ENCODE results near the gene RGMB. TPM values are rescaled to one million over a fixed set of nuclear protein-coding genes. Genes with fewer than 3 reads are reported as not detected.
A peak's percentile ranks its signal among the peaks of the same experiment; 100 is the strongest.

Gene RGMB
- total RNA-seq, 1 experiment from 2014 or later: 20.3 TPM

- H3K36me3 Mint-ChIP-seq (ENCODE audit: insufficient read depth, unreplicated experiment): peaks cover 19% of the 10 kb centered on the region
- no peaks in the 10 kb centered on the region for H3K4me1 Mint-ChIP-seq (ENCODE audit: insufficient read depth, unreplicated experiment)
- H3K4me3 Mint-ChIP-seq (ENCODE audit: unreplicated experiment): no peak overlapping the region
- no peaks in the 10 kb centered on the region for H3K27me3 Mint-ChIP-seq (ENCODE audit: insufficient read depth, unreplicated experiment)
- ChIA-PET CTCF (no interaction called here), POLR2A (interaction anchor here (0.6 to 1.0 kb wide), 2 partner anchors 24 to 579 kb away, joined by 4 read pairs; no protein-coding TSS in a partner anchor)
- no peak overlapping the region for H3K27ac Mint-ChIP-seq (ENCODE audit: low read depth, unreplicated experiment)
- no TSS peak for BruUV-seq (replicated peaks)
- no peak for TF ChIP-seq CTCF (IDR thresholded peaks at IDR 0.05; ENCODE audit: unreplicated experiment)
- intact Hi-C loops (cut with micrococcal nuclease): loop anchor here (10.0 kb wide), 1 partner anchor 272 kb away; no protein-coding TSS in a partner anchor
- no peak for DNase-seq (ENCODE audit: unreplicated experiment)
- H3K9me3 Mint-ChIP-seq (ENCODE audit: unreplicated experiment): no peaks in the 10 kb centered on the region
These were observed 19.8 kb downstream of the RGMB start for GRCh38 chr5:98793223-98793622.

- Mint-ChIP-seq H3K36me3 (ENCODE audit: insufficient read depth, unreplicated experiment) (peaks cover 15% of the 10 kb centered on the region), H3K27me3 (ENCODE audit: insufficient read depth, unreplicated experiment) (no peaks in the 10 kb centered on the region), H3K4me1 (ENCODE audit: insufficient read depth, unreplicated experiment) (no peaks in the 10 kb centered on the region), H3K27ac (ENCODE audit: low read depth, unreplicated experiment) (no peak overlapping the region), H3K9me3 (ENCODE audit: unreplicated experiment) (no peaks in the 10 kb centered on the region), H3K4me3 (ENCODE audit: unreplicated experiment) (no peak overlapping the region)
- no peak for DNase-seq (ENCODE audit: unreplicated experiment)
- no peak for TF ChIP-seq CTCF (IDR thresholded peaks at IDR 0.05; ENCODE audit: unreplicated experiment)
- no TSS peak for BruUV-seq (replicated peaks)
- intact Hi-C loops (cut with micrococcal nuclease): loop anchor here (10.0 kb wide), 1 partner anchor 271 kb away; no protein-coding TSS in a partner anchor
- ChIA-PET POLR2A (interaction anchor here (3.5 kb wide), 1 partner anchor 18 kb away, joined by 14 read pairs; no protein-coding TSS in a partner anchor), CTCF (interaction anchor here (1.3 to 7.5 kb wide), 2 partner anchors 8 to 24 kb away, joined by 4 to 71 read pairs; partner anchors contain the start of gene RGMB)
These were observed 20.5 kb downstream of the RGMB start for GRCh38 chr5:98794001-98794400.

GRCh38 chr5:98794414-98795080 is 21.1 kb downstream of the RGMB start:
- intact Hi-C loops (cut with micrococcal nuclease): loop anchor here (10.0 kb wide), 1 partner anchor 270 kb away; no protein-coding TSS in a partner anchor
- Mint-ChIP-seq H3K4me1 (ENCODE audit: insufficient read depth, unreplicated experiment) (no peaks in the 10 kb centered on the region), H3K27ac (ENCODE audit: low read depth, unreplicated experiment) (no peak overlapping the region), H3K36me3 (ENCODE audit: insufficient read depth, unreplicated experiment) (peaks cover 15% of the 10 kb centered on the region), H3K27me3 (ENCODE audit: insufficient read depth, unreplicated experiment) (no peaks in the 10 kb centered on the region), H3K9me3 (ENCODE audit: unreplicated experiment) (no peaks in the 10 kb centered on the region), H3K4me3 (ENCODE audit: unreplicated experiment) (no peak overlapping the region)
- no TSS peak for BruUV-seq (replicated peaks)
- CTCF ChIA-PET: interaction anchor here (0.7 to 7.5 kb wide), 4 partner anchors 9 to 1261 kb away, joined by 3 to 71 read pairs (median 4); partner anchors contain the start of gene RGMB
- POLR2A ChIA-PET: interaction anchor here (0.7 to 3.5 kb wide), 4 partner anchors 18 to 40 kb away, joined by 3 to 14 read pairs (median 7); partner anchors contain the start of gene RGMB
- no peak for TF ChIP-seq CTCF (IDR thresholded peaks at IDR 0.05; ENCODE audit: unreplicated experiment)
- DNase-seq (ENCODE audit: unreplicated experiment): no peak

- TF ChIP-seq CTCF (IDR thresholded peaks at IDR 0.05; ENCODE audit: unreplicated experiment): no peak
- peaks cover 11% of the 10 kb centered on the region for H3K36me3 Mint-ChIP-seq (ENCODE audit: insufficient read depth, unreplicated experiment)
- intact Hi-C loops (cut with micrococcal nuclease): loop anchor here (10.0 kb wide), 1 partner anchor 270 kb away; no protein-coding TSS in a partner anchor
- H3K9me3 Mint-ChIP-seq (ENCODE audit: unreplicated experiment): no peaks in the 10 kb centered on the region
- no peak overlapping the region for H3K27ac Mint-ChIP-seq (ENCODE audit: low read depth, unreplicated experiment)
- POLR2A ChIA-PET: interaction anchor here (0.7 to 3.5 kb wide), 4 partner anchors 19 to 40 kb away, joined by 3 to 14 read pairs (median 7); partner anchors contain the start of gene RGMB
- H3K27me3 Mint-ChIP-seq (ENCODE audit: insufficient read depth, unreplicated experiment): no peaks in the 10 kb centered on the region
- no peak overlapping the region for H3K4me3 Mint-ChIP-seq (ENCODE audit: unreplicated experiment)
- no peak for DNase-seq (ENCODE audit: unreplicated experiment)
- CTCF ChIA-PET: interaction anchor here (0.6 to 7.5 kb wide), 11 partner anchors 8 to 1929 kb away, joined by 3 to 71 read pairs (median 4); partner anchors contain the start of gene RGMB
- BruUV-seq (replicated peaks): TSS peak; percentile 5
- H3K4me1 Mint-ChIP-seq (ENCODE audit: insufficient read depth, unreplicated experiment): no peaks in the 10 kb centered on the region
These were observed 21.8 kb downstream of the RGMB start for GRCh38 chr5:98795243-98795642.

All from MCF 10A (cell line).